Activated T-cell treated with anti-CD3 and anti-CD28 coated beads, Interleukin-2, amount 50 U/mL, for 72 hours (primary cell): ENCODE data around the gene ROR1. TPM values are rescaled to one million over a fixed set of nuclear protein-coding genes. Genes with fewer than 3 reads are reported as not detected.

Experiments
- ATAC-seq, 2 donors: fragments of 150-1000 bp; cut with Tn5 transposase; replicated peaks in 1 of 2; 2 replicates each; pipeline ENCODE4 v1.10.0; 2021; ENCODE audit warnings: moderate library complexity in 2 of 2, mild to moderate bottlenecking in 1 of 2
- DNase-seq, 2 donors: peaks; one replicate each; pipeline ENCODE4 v3.0.0; 2021 to 2022; ENCODE audit warnings: mixed read lengths in 1 of 2
- H3K27ac Mint-ChIP-seq: one replicate; pipeline ENCODE4 v1.8.0; 2022; ENCODE audit warnings: mild to moderate bottlenecking, moderate library complexity, mixed read lengths
- H3K27me3 Mint-ChIP-seq: one replicate; pipeline ENCODE4 v1.8.0; 2022; ENCODE audit warnings: low read depth, mixed read lengths
- H3K36me3 Mint-ChIP-seq, 2 donors: one replicate each; pipeline ENCODE4 v1.8.0; 2022; ENCODE audit warnings: mixed read lengths in 2 of 2, mild to moderate bottlenecking in 1 of 2; ENCODE audit not compliant: insufficient read depth in 2 of 2
- H3K4me1 Mint-ChIP-seq: one replicate; pipeline ENCODE4 v1.8.0; 2022; ENCODE audit warnings: low read depth, mixed read lengths
- H3K4me3 Mint-ChIP-seq, 2 donors: one replicate each; pipeline ENCODE4 v1.8.0; 2022; ENCODE audit warnings: mild to moderate bottlenecking in 2 of 2, mixed read lengths in 2 of 2, moderate library complexity in 2 of 2
- H3K9me3 Mint-ChIP-seq, 2 donors: one replicate each; pipeline ENCODE4 v1.8.0; 2022; ENCODE audit warnings: mixed read lengths in 2 of 2
- total RNA-seq, 2 donors: library from RNA; stranded (reverse); gene quantifications; one replicate each; pipeline ENCODE4 v1.2.3, GENCODE V29; 2022

ROR1 gene
- total RNA-seq, 2 donors from 2014 or later: 0.19 TPM; not detected in 1

DNA sequence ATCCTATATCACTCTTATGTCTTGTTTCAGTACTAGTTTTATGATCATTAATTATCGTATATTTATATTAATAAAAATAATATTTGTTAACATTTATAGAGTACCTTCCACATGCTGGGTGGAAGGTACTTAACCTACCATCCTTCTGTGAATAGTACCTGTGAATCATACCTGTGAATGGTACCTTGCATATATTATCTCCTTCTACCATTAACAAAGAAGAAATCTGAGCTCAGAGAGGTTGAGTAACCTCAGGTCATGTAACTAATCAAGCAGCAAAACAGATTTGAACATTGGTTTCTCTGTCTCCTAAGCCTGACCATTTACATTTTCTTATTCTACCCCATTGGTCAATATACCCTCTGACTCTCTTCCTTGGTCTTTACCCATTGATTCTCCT, 255.2 kb downstream of the ROR1 start:
- Mint-ChIP-seq H3K4me3 (no peak overlapping the region), H3K36me3 (no peaks in the 10 kb centered on the region)

DNA sequence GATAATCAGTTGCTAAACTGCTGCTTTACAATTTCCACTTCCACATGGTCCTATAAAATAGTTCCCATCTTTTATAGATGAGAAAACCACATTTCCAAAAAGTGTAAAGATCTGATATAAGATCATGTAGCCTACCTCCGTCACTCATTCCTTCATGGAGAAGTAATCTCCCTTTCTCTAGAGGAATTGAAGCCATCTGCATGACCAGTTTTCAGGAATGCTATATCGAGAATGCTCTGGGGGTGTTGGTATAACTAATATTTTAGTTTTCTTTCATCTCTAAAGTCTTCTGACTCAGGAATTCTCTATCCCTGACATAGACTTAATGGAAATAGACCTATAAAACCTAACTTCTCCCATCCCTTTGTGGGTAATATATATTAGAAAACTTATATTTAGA, 256.6 kb downstream of the ROR1 start:
- Mint-ChIP-seq H3K27me3 (no peaks in the 10 kb centered on the region), H3K27ac (no peak overlapping the region), H3K9me3 (no peaks in the 10 kb centered on the region)

More for the DNA sequence above, 255.2 kb downstream of the ROR1 start:
- Mint-ChIP-seq H3K9me3 (no peaks in the 10 kb centered on the region), H3K4me1 (no peaks in the 10 kb centered on the region), H3K27ac (no peak overlapping the region), H3K27me3 (no peaks in the 10 kb centered on the region)
- ATAC-seq (no peak), DNase-seq (no peak)

DNA sequence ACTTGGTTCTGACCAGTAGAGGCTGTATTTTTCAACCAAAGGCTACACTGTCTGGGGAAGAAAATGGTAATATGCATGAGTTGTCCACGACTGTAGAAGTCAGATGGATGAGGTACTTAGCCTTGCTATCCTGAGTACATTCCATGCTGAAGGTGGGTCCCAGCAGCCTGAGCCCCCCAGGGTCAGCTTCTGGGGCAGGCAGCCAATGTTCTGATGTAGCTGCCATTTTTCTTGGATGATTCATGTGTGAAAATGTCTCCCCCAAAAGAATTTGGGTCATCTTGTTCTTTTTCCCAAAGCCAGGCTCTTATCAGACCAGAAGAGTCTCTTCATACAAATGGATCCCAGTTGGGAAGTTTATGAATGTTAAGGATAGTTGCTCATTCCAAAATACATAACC, 257.4 kb downstream of the ROR1 start:
- no peaks in the 10 kb centered on the region for H3K36me3 Mint-ChIP-seq
- no peak for ATAC-seq

More for the DNA sequence above, 256.6 kb downstream of the ROR1 start:
- no peak overlapping the region for H3K4me3 Mint-ChIP-seq
- no peaks in the 10 kb centered on the region for H3K4me1 Mint-ChIP-seq
- no peaks in the 10 kb centered on the region for H3K36me3 Mint-ChIP-seq
- no peak for DNase-seq
- no peak for ATAC-seq

DNA sequence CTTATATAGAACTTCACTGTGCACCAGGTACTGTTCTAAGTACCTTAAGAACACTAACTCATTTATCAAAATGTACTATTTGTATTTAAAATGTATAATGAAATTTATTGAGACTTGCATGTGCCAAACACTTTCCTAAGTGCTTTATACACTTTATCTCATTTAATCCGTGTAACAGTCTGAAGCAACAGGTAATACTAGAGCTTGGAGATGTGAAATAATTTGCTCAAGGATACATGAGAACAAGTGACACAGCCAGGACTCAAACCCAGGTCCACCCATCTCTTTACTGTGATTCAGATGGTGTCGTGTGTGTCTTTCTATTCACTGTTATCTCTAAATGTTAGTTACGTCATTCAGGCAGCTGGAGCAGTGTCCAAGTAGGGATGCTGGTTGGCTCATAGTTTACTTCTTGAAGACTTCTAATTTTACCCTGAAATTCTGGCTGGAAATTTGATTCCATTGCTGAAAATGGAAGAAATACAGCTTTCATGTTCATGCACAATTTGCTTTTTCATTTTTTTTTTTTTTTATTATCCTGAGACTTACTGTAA, 259.9 kb downstream of the ROR1 start:
- Mint-ChIP-seq H3K36me3 (no peaks in the 10 kb centered on the region), H3K4me3 (no peak overlapping the region), H3K4me1 (no peaks in the 10 kb centered on the region), H3K27ac (no peak overlapping the region), H3K27me3 (no peaks in the 10 kb centered on the region), H3K9me3 (no peaks in the 10 kb centered on the region)
- ATAC-seq (no peak), DNase-seq (no peak)

More for the DNA sequence above, 257.4 kb downstream of the ROR1 start:
- H3K27me3 Mint-ChIP-seq: no peaks in the 10 kb centered on the region
- H3K4me1 Mint-ChIP-seq: no peaks in the 10 kb centered on the region
- no peak for DNase-seq
- no peaks in the 10 kb centered on the region for H3K9me3 Mint-ChIP-seq
- no peak overlapping the region for H3K4me3 Mint-ChIP-seq
- H3K27ac Mint-ChIP-seq: no peak overlapping the region

DNA sequence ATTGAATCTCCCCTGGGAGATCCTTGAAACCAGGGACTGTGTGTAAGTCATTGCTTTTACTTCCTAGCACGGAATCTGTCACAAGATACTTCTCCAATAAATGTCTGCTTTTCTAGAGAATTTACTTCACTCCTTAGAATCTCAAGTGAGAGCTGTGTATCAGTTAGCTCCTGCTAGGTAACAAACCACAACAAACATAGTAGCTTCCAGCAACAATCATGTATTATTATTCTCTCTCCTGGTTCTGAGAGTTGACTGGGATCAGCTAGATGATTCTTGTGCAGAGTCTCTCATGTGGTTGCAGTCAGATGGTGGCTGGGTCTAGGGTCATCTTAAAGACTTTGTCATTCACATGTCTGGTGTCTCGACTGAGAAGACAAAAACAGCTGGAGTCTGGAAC, 262.7 kb downstream of the ROR1 start:
- no peaks in the 10 kb centered on the region for H3K36me3 Mint-ChIP-seq
- H3K9me3 Mint-ChIP-seq: no peaks in the 10 kb centered on the region
- H3K4me1 Mint-ChIP-seq: no peaks in the 10 kb centered on the region
- H3K4me3 Mint-ChIP-seq: no peak overlapping the region
- no peaks in the 10 kb centered on the region for H3K27me3 Mint-ChIP-seq
- DNase-seq (no peak), ATAC-seq (no peak)
- no peak overlapping the region for H3K27ac Mint-ChIP-seq

DNA sequence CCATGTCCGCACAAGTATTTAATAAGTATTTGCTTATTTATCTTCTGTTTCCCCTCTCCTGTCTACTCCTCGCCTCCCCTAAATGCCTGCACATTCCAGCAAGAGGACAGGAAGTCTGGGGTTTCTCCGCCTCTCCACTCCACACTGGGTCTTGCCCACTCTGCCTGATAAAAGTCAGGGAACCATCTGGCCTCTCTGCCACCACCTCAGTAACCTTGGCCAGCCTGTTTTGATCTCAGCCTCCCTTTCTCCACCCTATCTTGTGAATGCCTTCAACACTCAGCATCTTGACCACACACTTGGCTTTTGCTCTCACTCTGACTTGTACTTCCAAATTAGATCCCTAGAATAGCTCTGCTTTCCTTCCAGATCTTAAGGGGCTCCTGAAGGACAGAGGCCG, 264.3 kb downstream of the ROR1 start:
- Mint-ChIP-seq H3K27ac (no peak overlapping the region), H3K36me3 (no peaks in the 10 kb centered on the region), H3K27me3 (peaks cover 4% of the 10 kb centered on the region), H3K4me1 (no peaks in the 10 kb centered on the region), H3K4me3 (no peak overlapping the region), H3K9me3 (no peaks in the 10 kb centered on the region)
- no peak for DNase-seq
- no peak for ATAC-seq

DNA sequence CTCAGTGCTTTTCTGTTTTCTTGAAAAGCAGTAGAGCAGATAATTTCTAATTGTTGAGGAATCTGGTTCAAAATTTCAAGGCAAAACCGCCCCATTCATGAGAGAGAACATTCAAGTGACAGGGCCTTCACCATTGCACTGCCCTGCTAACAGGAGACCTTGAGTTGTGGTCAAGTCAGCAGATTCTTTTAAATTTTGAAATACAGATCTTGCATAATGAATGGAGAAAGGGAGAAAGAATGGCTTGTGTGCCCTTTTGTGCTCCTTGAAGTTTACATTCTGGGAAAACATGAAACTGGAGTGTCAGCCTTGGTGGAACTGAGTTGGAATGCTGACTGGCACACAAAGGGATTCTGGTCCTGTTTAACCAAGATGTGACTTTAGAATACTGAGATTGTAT, 265.1 kb downstream of the ROR1 start:
- H3K4me1 Mint-ChIP-seq: no peaks in the 10 kb centered on the region
- H3K36me3 Mint-ChIP-seq: no peaks in the 10 kb centered on the region
- DNase-seq: no peak
- H3K27ac Mint-ChIP-seq: no peak overlapping the region
- H3K4me3 Mint-ChIP-seq: no peak overlapping the region
- H3K27me3 Mint-ChIP-seq: peaks cover 6% of the 10 kb centered on the region
- H3K9me3 Mint-ChIP-seq: no peaks in the 10 kb centered on the region
- ATAC-seq: no peak

DNA sequence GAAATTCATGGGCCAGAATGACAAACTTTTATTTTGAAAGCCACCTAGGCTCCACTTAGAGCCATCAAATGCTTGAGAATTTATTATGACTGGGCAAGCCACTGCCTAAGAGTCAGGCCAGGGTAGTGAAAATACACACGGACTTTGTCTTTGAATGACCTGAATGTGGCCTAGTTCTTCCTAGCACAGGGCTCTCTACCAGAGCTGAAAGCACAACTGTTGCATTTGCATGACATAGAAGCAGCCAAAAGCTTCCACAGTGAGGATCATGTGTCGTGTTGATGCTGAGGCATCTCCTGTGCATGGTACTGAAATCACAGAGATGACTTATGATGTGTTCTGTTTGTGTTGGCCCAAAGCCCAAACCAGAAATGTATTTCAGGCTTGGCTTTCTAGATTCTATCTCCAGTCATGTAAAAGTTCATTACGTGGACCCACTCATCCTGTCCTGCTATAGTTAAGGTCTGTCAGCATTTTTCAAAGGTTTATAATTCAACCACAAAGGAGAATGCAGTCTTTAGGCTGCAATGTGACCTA, 265.6 kb downstream of the ROR1 start:
- no peak overlapping the region for H3K4me3 Mint-ChIP-seq

DNA sequence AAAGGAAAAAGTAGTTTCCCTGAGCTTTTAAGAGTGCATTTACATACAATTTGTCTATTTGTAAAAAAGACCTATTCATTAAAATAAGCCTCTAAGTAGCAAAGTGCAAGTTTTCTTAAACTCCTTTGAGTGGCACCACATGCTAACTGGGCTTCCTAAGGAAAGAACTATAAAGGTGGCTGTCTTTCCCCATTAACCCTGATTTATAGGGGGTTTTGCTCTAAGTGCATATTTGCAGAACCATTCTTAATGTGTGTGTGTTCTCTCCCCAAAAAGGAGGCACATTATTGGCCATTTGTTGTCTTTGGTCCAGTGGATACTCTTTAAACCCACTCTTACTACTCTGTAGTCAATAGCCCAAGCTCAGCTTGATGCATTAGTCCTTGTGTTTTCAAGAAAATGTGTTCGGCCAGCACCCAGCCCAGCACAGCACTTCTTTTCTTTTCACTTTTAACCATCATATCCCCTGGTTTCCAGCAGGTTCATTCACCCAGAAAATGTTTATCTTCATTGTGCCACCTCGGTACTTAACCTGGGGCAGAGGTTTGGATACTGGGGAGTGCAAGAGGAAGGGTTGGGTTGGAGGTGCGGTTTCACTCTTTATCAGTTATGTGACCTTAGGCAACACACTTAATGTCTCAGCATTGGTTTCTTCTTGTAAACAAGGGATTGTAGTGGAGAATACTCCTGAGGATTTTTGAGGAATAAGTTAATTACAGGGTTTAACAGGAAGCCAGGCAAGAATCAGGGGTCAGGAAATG, 267.7 kb downstream of the ROR1 start:
- Mint-ChIP-seq H3K4me1 (no peaks in the 10 kb centered on the region), H3K36me3 (no peaks in the 10 kb centered on the region), H3K27ac (no peak overlapping the region), H3K4me3 (no peak overlapping the region), H3K27me3 (peaks cover 6% of the 10 kb centered on the region), H3K9me3 (no peaks in the 10 kb centered on the region)
- no peak for DNase-seq
- no peak for ATAC-seq

More for the DNA sequence above, 265.6 kb downstream of the ROR1 start:
- no peaks in the 10 kb centered on the region for H3K4me1 Mint-ChIP-seq
- no peaks in the 10 kb centered on the region for H3K9me3 Mint-ChIP-seq
- DNase-seq (no peak), ATAC-seq (peak in 1 of 2 donors; percentile 53)
- no peaks in the 10 kb centered on the region for H3K36me3 Mint-ChIP-seq
- H3K27me3 Mint-ChIP-seq: peaks cover 6% of the 10 kb centered on the region
- no peak overlapping the region for H3K27ac Mint-ChIP-seq

DNA sequence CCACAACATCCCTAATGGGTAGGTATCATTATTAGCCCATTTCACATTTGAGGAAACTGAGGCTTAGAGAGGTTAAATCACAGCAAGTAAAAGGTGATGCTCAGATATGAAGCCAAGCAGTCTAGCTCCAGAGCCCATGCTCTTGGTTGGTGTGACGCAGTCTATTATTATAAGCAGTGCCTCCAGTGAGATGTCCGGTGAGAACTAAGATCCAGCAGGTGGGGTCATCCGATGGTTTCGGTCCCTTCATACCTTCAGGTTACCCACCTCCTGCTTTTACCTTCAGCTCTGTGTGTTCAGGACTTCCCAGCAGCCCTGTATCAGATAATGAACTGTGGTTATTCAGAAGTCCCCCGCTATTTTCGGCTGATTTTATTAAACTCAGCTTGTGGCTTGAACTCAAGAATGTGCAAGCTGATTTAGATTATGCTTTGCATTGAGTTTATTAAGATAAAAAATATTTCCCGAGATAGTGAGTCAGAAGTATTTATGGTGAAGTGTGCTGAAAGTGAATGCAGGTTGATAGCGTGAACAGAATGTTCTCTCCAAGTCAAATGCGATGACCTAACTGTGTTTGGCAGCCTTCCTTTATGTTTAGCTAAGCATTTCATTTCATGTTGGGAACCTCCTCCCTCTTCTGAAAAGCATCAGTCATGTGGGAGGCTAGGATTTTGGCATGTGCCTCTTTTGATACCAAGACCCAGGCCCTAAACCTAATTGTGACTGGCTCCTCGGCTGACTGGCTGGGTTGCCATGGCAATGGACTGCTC, 268.7 kb downstream of the ROR1 start:
- Mint-ChIP-seq H3K4me3 (no peak overlapping the region), H3K4me1 (no peaks in the 10 kb centered on the region), H3K27me3 (peaks cover 6% of the 10 kb centered on the region), H3K36me3 (no peaks in the 10 kb centered on the region), H3K9me3 (no peaks in the 10 kb centered on the region), H3K27ac (no peak overlapping the region)
- no peak for DNase-seq
- no peak for ATAC-seq

DNA sequence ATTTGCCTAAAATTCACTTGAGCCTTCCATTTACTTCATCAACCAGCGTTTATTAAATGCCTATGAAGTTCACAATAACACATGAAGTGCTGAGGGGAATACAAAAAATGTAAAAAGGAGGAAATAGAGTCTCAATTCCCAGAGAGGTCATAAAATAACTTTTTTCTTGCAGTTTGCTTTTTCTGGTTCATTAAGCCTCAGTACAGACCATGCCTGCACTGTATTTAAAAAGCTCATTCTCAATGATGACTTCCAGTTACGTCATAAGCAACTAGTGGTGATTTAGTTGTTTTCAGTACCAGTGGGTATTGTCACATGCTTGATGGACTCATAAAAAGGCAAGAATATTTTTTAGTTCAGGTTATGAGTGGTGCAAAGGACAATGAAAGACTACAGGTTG, 269.5 kb downstream of the ROR1 start:
- Mint-ChIP-seq H3K27ac (no peak overlapping the region), H3K9me3 (no peaks in the 10 kb centered on the region), H3K4me1 (no peaks in the 10 kb centered on the region), H3K36me3 (no peaks in the 10 kb centered on the region), H3K4me3 (no peak overlapping the region), H3K27me3 (peaks cover 6% of the 10 kb centered on the region)
- no peak for DNase-seq
- ATAC-seq: no peak

DNA sequence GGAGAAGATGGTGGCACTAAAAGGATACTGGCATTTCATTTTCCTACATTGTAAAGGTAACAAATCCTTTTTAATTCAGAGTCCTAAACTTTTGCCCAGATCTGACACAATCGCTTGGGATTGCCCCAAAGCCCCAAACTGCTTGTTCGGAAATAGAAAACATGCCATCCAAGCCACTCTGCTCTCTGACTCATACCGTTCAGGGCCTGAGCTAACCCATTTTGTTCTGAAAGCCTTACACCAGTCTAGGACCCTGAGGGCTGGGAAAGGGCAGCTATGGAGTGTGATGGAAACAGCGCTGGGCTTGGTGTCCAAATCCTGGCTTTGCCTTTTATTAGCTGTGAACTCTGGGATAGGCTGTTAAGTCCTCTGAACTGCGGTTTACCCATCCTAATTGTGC, 270.2 kb downstream of the ROR1 start:
- Mint-ChIP-seq H3K9me3 (no peaks in the 10 kb centered on the region), H3K27me3 (peaks cover 6% of the 10 kb centered on the region), H3K4me1 (no peaks in the 10 kb centered on the region), H3K36me3 (no peaks in the 10 kb centered on the region), H3K27ac (no peak overlapping the region), H3K4me3 (no peak overlapping the region)
- DNase-seq (no peak), ATAC-seq (no peak)

DNA sequence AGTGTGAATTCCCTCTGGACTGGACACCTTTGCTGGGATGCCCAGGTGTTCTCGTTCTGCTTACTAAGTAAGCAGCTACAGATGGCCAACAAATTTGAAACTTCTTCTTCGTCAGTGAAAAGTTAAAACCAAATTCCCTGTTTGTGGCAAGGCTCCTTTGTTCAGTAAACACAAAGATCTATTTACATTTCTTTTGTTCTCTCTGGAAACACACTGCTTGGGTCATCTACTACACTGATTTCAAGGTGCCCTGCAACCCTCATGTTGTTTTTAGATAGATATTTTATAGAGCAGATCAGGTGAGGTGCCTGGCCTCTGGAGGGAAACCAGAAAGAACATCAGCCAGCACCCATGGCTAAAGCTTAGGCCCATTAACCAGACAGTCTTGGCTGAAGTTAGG, 272.4 kb downstream of the ROR1 start:
- ATAC-seq (no peak), DNase-seq (no peak)
- H3K36me3 Mint-ChIP-seq: no peaks in the 10 kb centered on the region
- H3K4me3 Mint-ChIP-seq: no peak overlapping the region
- no peaks in the 10 kb centered on the region for H3K4me1 Mint-ChIP-seq
- H3K27ac Mint-ChIP-seq: no peak overlapping the region
- H3K9me3 Mint-ChIP-seq: no peaks in the 10 kb centered on the region
- H3K27me3 Mint-ChIP-seq: peaks cover 6% of the 10 kb centered on the region
